ENCODE data around the gene BECN2.

BECN2 gene

GRCh38 chr1:241997401-241997998, 39.9 kb downstream of the BECN2 start:
- no peak overlapping the region for H3K4me2 ChIP-seq (ENCODE audit: low read depth, low read length, poor library complexity, severe bottlenecking)
- no peak overlapping the region for H3K9ac ChIP-seq (ENCODE audit: low read depth, low read length, poor library complexity, severe bottlenecking)
- no peak overlapping the region for H2AFZ ChIP-seq (ENCODE audit: low read length)
- TF ChIP-seq CTCF (conservative IDR thresholded peaks at IDR 0.05; ENCODE audit: low read length) (no peak), EZH2phosphoT487 (IDR thresholded peaks at IDR 0.05; ENCODE audit: borderline replicate concordance) (no peak)
- no peaks in the 10 kb centered on the region for H4K20me1 ChIP-seq (ENCODE audit: insufficient read depth, low read length, poor library complexity, severe bottlenecking)
- no peaks in the 10 kb centered on the region for H3K4me1 ChIP-seq (ENCODE audit: insufficient read depth, low read length, poor library complexity, severe bottlenecking)
- H3K4me3 ChIP-seq (ENCODE audit: low read length, poor library complexity, severe bottlenecking), result no peak overlapping the region
- peaks cover 3% of the 10 kb centered on the region; the same call in 1 of the 2 replicates for H3K9me3 ChIP-seq (ENCODE audit: insufficient read depth, low read depth, low read length)
- no peaks in the 10 kb centered on the region for H3K27me3 ChIP-seq (ENCODE audit: insufficient read depth, low read length, poor library complexity, severe bottlenecking)
- no peaks in the 10 kb centered on the region for H3K36me3 ChIP-seq (ENCODE audit: insufficient read depth, low read length)
- H3K9me2 ChIP-seq (replicated peaks; ENCODE audit: low read depth, low read length), result no peaks in the 10 kb centered on the region
- no peaks in the 10 kb centered on the region for H3K79me2 ChIP-seq (ENCODE audit: insufficient read depth, low read length)
- H3F3A ChIP-seq (ENCODE audit: low read depth), result no peaks in the 10 kb centered on the region

DNA sequence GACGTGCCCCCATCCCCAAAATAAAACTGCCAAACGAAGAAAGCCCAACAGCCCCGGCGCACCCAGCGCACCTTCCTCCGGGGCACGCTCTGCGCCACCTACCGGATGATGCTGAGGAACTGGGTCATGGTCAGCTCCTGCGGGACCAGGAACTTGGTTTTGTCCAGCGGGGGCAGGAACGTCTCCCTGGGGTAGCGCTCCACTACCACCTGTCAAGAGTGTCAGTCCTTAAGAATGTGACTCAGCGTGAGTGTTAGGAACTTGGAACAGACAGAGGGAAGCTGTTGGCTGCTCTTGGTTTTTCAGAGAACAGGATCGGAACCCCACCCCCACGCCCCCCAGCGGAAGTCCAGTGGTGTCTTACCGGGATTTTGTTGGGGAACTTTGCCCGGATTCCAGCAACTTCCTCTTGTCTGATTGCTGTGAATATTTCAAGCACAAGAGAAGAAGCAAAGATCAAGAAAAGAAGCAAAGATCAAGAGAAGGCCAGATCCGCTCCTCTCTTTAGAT, 40.9 kb downstream of the BECN2 start:
- Histone ChIP-seq H3K4me1 (ENCODE audit: insufficient read depth, low read length, poor library complexity, severe bottlenecking) (no peaks in the 10 kb centered on the region), H3K79me2 (ENCODE audit: insufficient read depth, low read length) (no peaks in the 10 kb centered on the region), H3K36me3 (ENCODE audit: insufficient read depth, low read length) (no peaks in the 10 kb centered on the region), H3K9me3 (ENCODE audit: insufficient read depth, low read depth, low read length) (peaks cover 3% of the 10 kb centered on the region; the same call in 1 of the 2 replicates), H3K9ac (ENCODE audit: low read depth, low read length, poor library complexity, severe bottlenecking) (no peak overlapping the region), H2AFZ (ENCODE audit: low read length) (no peak overlapping the region), H3K9me2 (replicated peaks; ENCODE audit: low read depth, low read length) (no peaks in the 10 kb centered on the region), H3F3A (ENCODE audit: low read depth) (no peaks in the 10 kb centered on the region), H4K20me1 (ENCODE audit: insufficient read depth, low read length, poor library complexity, severe bottlenecking) (no peaks in the 10 kb centered on the region), H3K27me3 (ENCODE audit: insufficient read depth, low read length, poor library complexity, severe bottlenecking) (no peaks in the 10 kb centered on the region), H3K4me2 (ENCODE audit: low read depth, low read length, poor library complexity, severe bottlenecking) (no peak overlapping the region), H3K4me3 (ENCODE audit: low read length, poor library complexity, severe bottlenecking) (no peak overlapping the region)
- TF ChIP-seq CTCF (conservative IDR thresholded peaks at IDR 0.05; ENCODE audit: low read length), result no peak
- TF ChIP-seq EZH2phosphoT487 (IDR thresholded peaks at IDR 0.05; ENCODE audit: borderline replicate concordance), result no peak

- Histone ChIP-seq H2AFZ (ENCODE audit: low read length) (no peak within 1 kb of the TSS), H3K79me2 (ENCODE audit: insufficient read depth, low read length) (no peaks in the 10 kb centered on the region), H3K9me3 (ENCODE audit: insufficient read depth, low read depth, low read length) (peaks cover 3% of the 10 kb centered on the region; the same call in 1 of the 2 replicates), H3K9me2 (replicated peaks; ENCODE audit: low read depth, low read length) (no peaks in the 10 kb centered on the region), H3K4me2 (ENCODE audit: low read depth, low read length, poor library complexity, severe bottlenecking) (no peak within 1 kb of the TSS), H3K9ac (ENCODE audit: low read depth, low read length, poor library complexity, severe bottlenecking) (no peak within 1 kb of the TSS), H3K27me3 (ENCODE audit: insufficient read depth, low read length, poor library complexity, severe bottlenecking) (no peaks in the 10 kb centered on the region), H3K4me3 (ENCODE audit: low read length, poor library complexity, severe bottlenecking) (no peak within 1 kb of the TSS), H4K20me1 (ENCODE audit: insufficient read depth, low read length, poor library complexity, severe bottlenecking) (no peaks in the 10 kb centered on the region), H3F3A (ENCODE audit: low read depth) (no peaks in the 10 kb centered on the region), H3K4me1 (ENCODE audit: insufficient read depth, low read length, poor library complexity, severe bottlenecking) (no peaks in the 10 kb centered on the region), H3K36me3 (ENCODE audit: insufficient read depth, low read length) (no peaks in the 10 kb centered on the region)
- TF ChIP-seq CTCF (conservative IDR thresholded peaks at IDR 0.05; ENCODE audit: low read length) (no peak), EZH2phosphoT487 (IDR thresholded peaks at IDR 0.05; ENCODE audit: borderline replicate concordance) (no peak)
Observed at GRCh38 chr1:241999026-241999425, 41.5 kb downstream of the BECN2 start, which contains the start of gene MAP1LC3C. Gene MAP1LC3C (minus strand): TSS chr1:241999098. CDS start chr1:241999008, 90 bp downstream.
